Ecto neural progenitor cell (in vitro differentiated cells): ENCODE measurements around the gene EPB41L2.

Source experiments
- DNase-seq: peaks from one replicate; pipeline ENCODE4 v3.0.0-alpha.2; 2018; ENCODE audit warnings: low spot score

The EPB41L2 gene

GRCh38 chr6:131061751-131062119 lies 1.3 kb downstream of the EPB41L2 start:
- DNase-seq = no peak

- no peak for DNase-seq
Measured at GRCh38 chr6:131061041-131061750, 1.8 kb downstream of the EPB41L2 start.

- DNase-seq = no peak
Measured at GRCh38 chr6:131060311-131060710, 2.7 kb downstream of the EPB41L2 start.

GRCh38 chr6:131059486-131059885 lies 3.6 kb downstream of the EPB41L2 start:
- DNase-seq = no peak

- DNase-seq = no peak
Measured at GRCh38 chr6:131058236-131058635, 4.8 kb downstream of the EPB41L2 start.

- DNase-seq = no peak
Measured at GRCh38 chr6:131054392-131055250, 8.4 kb downstream of the EPB41L2 start.

- DNase-seq = no peak
Measured at GRCh38 chr6:131053546-131054240, 9.4 kb downstream of the EPB41L2 start.

- no peak for DNase-seq
Measured at GRCh38 chr6:131052181-131052580, 10.9 kb downstream of the EPB41L2 start.

GRCh38 chr6:131051341-131051740 lies 11.7 kb downstream of the EPB41L2 start:
- DNase-seq = no peak

- no peak for DNase-seq
Measured at GRCh38 chr6:131049608-131050007, 13.4 kb downstream of the EPB41L2 start.

GRCh38 chr6:131048933-131049515 lies 14.0 kb downstream of the EPB41L2 start:
- no peak for DNase-seq

- no peak for DNase-seq
Measured at GRCh38 chr6:131048459-131048858, 14.6 kb downstream of the EPB41L2 start.

GRCh38 chr6:131045139-131045538 lies 17.9 kb downstream of the EPB41L2 start:
- no peak for DNase-seq

- DNase-seq = no peak
Measured at GRCh38 chr6:131043902-131044447, 19.1 kb downstream of the EPB41L2 start.

GRCh38 chr6:131042664-131043063 lies 20.4 kb downstream of the EPB41L2 start:
- no peak for DNase-seq

GRCh38 chr6:131041814-131042213 lies 21.2 kb downstream of the EPB41L2 start:
- DNase-seq = no peak

- no peak for DNase-seq
Measured at GRCh38 chr6:131040866-131041265, 22.2 kb downstream of the EPB41L2 start.

GRCh38 chr6:131039345-131039680 lies 23.7 kb downstream of the EPB41L2 start:
- DNase-seq = no peak

- DNase-seq = no peak
Measured at GRCh38 chr6:131038597-131039344, 24.3 kb downstream of the EPB41L2 start.

GRCh38 chr6:131037194-131037897 lies 25.7 kb downstream of the EPB41L2 start:
- DNase-seq = no peak

- no peak for DNase-seq
Measured at GRCh38 chr6:131036601-131037000, 26.4 kb downstream of the EPB41L2 start.
